Upper lobe of left lung (tissue), 6 donors: ENCODE results near the gene TMEM74B. TPM values are rescaled to one million over a fixed set of nuclear protein-coding genes. Genes with fewer than 3 reads are reported as not detected.
A peak's percentile ranks its signal among the peaks of the same experiment; 100 is the strongest.

Experiments
- ATAC-seq, 2 donors: fragments of 200-7000 bp; cut with Tn5 transposase; one replicate each; pipeline ENCODE4 v1.9.1; 2022; ENCODE audit warnings: mild to moderate bottlenecking in 2 of 2, moderate library complexity in 2 of 2; ENCODE audit not compliant: low FRiP score in 2 of 2
- DNase-seq, 2 donors: peaks; one replicate each; pipeline ENCODE4 v3.0.0-alpha.2; 2019 to 2020
- H3K27ac ChIP-seq, 4 donors: fragments of 200-600 bp; sonication (generic); one replicate each; pipeline ENCODE4 v1.5.1; 2016 to 2019
- H3K27me3 ChIP-seq, 4 donors: fragments of 200-600 bp; sonication (generic); one replicate each; pipeline ENCODE4 v1.5.1; 2017 to 2019
- H3K36me3 ChIP-seq, 4 donors: fragments of 200-600 bp; sonication (generic); one replicate each; pipeline ENCODE4 v1.5.1; 2016 to 2019
- H3K4me1 ChIP-seq, 4 donors: fragments of 200-600 bp; sonication (generic); one replicate each; pipeline ENCODE4 v1.5.1; 2018 to 2019
- H3K4me3 ChIP-seq, 4 donors: fragments of 200-600 bp; sonication (generic); one replicate each; pipeline ENCODE4 v1.5.1; 2017 to 2019; ENCODE audit warnings: mild to moderate bottlenecking in 2 of 4, moderate library complexity in 1 of 4
- H3K9me3 ChIP-seq, 4 donors: fragments of 200-600 bp; sonication (generic); one replicate each; pipeline ENCODE4 v1.5.1; 2018 to 2019
- CTCF ChIP-seq, 6 experiments: fragments of 450-650 bp in 4 of 6; fragments of 200-600 bp in 2 of 6; sonication (generic) in 2 of 6; IDR thresholded peaks; one replicate each; pipeline ENCODE4 v1.5.1; 2016 to 2019; ENCODE audit warnings: antibody characterized with exemption in 6 of 6
- EP300 ChIP-seq, 4 donors: sonication (generic); formaldehyde crosslinking; IDR thresholded peaks; one replicate each; pipeline ENCODE4 v1.5.1; 2017; ENCODE audit warnings: antibody characterized with exemption in 4 of 4, control low read depth in 2 of 4
- POLR2A ChIP-seq, 4 donors: fragments of 450-650 bp; IDR thresholded peaks; one replicate each; pipeline ENCODE4 v1.5.1; 2016 to 2017; ENCODE audit warnings: antibody characterized with exemption in 4 of 4, mild to moderate bottlenecking in 2 of 4
- POLR2AphosphoS5 ChIP-seq, 2 donors: sonication (generic); formaldehyde crosslinking; IDR thresholded peaks; one replicate each; pipeline ENCODE4 v1.5.1; 2017; ENCODE audit warnings: antibody characterized with exemption in 2 of 2
- WGBS, 2 donors: methylation state at CpG; one replicate each; pipeline ENCODE4 v1.1.5; 2017 to 2018; 5-methylcytosine and 5-hydroxymethylcytosine counted together
- total RNA-seq, 6 donors: library from RNA; depleted of rRNA in 4 of 6; stranded (reverse); fragments of >200 nt in 4 of 6; gene quantifications; one replicate each; pipeline versions ENCODE4 v1.1.0 to v1.2.1, GENCODE V29; 2016 to 2021
- donor health status: DM: no; HTN: no; CAD: no; lungs with moderate emphysema.
- donor health status: DM: no; HTN: yes; CAD: no; lungs with severe emphysema.

Gene TMEM74B
- total RNA-seq = 10 to 100 TPM in 5 of 6 donors, 1 to 10 TPM in 1; 9.3 to 85.9 (median 11.5) TPM

GRCh38 chr20:1184638-1185315, at the start of gene TMEM74B:
TMEM74B (minus strand) TSS chr20:1184981; CDS start chr20:1183801, 1,180 bp downstream.
- peaks cover 13 to 24% (median 20%) of the 10 kb centered on the region in 4 donors for H3K4me1 ChIP-seq
- no peaks in the 10 kb centered on the region for H3K9me3 ChIP-seq
- peaks cover 0 to 14% (median 0%) of the 10 kb centered on the region in 4 donors for H3K36me3 ChIP-seq
- peak within 1 kb of the TSS; percentile 50 to 69 (median 56) for H3K4me3 ChIP-seq
- WGBS, 2 donors = 7% methylated on average over 26 of the region's 76 CpGs; no CpG with 5 or more reads in 1 of the 2 donors
- peak within 1 kb of the TSS; percentile 48 to 81 (median 70) for H3K27ac ChIP-seq
- DNase-seq (peak in 1 of 2 donors; percentile 86), ATAC-seq (no peak)
- TF ChIP-seq POLR2A (IDR thresholded peaks at IDR 0.05) (no peak), EP300 (IDR thresholded peaks at IDR 0.05) (no peak), CTCF (IDR thresholded peaks at IDR 0.05) (no peak), POLR2AphosphoS5 (IDR thresholded peaks at IDR 0.05) (no peak)
- H3K27me3 ChIP-seq = peaks cover 0 to 16% (median 7%) of the 10 kb centered on the region in 4 donors

GRCh38 chr20:1232286-1233111, 47.7 kb upstream of the TMEM74B start:
- ATAC-seq (no peak), DNase-seq (no peak)
- no peaks in the 10 kb centered on the region for H3K9me3 ChIP-seq
- H3K4me1 ChIP-seq = no peaks in the 10 kb centered on the region
- H3K27ac ChIP-seq = no peak overlapping the region
- H3K36me3 ChIP-seq = no peaks in the 10 kb centered on the region
- H3K4me3 ChIP-seq = no peak overlapping the region
- no peak for TF ChIP-seq EP300 (IDR thresholded peaks at IDR 0.05)
- TF ChIP-seq POLR2A (IDR thresholded peaks at IDR 0.05) = no peak
- no peak for TF ChIP-seq CTCF (IDR thresholded peaks at IDR 0.05)
- no peak for TF ChIP-seq POLR2AphosphoS5 (IDR thresholded peaks at IDR 0.05)
- H3K27me3 ChIP-seq = peaks cover 0 to 1% (median 0%) of the 10 kb centered on the region in 4 donors
- WGBS, 2 donors = 78 to 86% methylated on average over 3 of the region's 3 CpGs

- Histone ChIP-seq H3K27ac (no peak overlapping the region), H3K36me3 (no peaks in the 10 kb centered on the region), H3K27me3 (peaks cover 0 to 15% (median 2%) of the 10 kb centered on the region in 4 donors), H3K9me3 (no peaks in the 10 kb centered on the region), H3K4me1 (peaks cover 7 to 22% (median 12%) of the 10 kb centered on the region in 4 donors), H3K4me3 (no peak overlapping the region)
- no peak for DNase-seq
- ATAC-seq = no peak
- no peak for TF ChIP-seq EP300 (IDR thresholded peaks at IDR 0.05)
- TF ChIP-seq CTCF (IDR thresholded peaks at IDR 0.05) = no peak
- no peak for TF ChIP-seq POLR2A (IDR thresholded peaks at IDR 0.05)
- no peak for TF ChIP-seq POLR2AphosphoS5 (IDR thresholded peaks at IDR 0.05)
- 88 to 91% methylated on average over 3 of the region's 3 CpGs for WGBS, 2 donors
Observed at GRCh38 chr20:1229541-1229940, 44.8 kb upstream of the TMEM74B start.

DNA sequence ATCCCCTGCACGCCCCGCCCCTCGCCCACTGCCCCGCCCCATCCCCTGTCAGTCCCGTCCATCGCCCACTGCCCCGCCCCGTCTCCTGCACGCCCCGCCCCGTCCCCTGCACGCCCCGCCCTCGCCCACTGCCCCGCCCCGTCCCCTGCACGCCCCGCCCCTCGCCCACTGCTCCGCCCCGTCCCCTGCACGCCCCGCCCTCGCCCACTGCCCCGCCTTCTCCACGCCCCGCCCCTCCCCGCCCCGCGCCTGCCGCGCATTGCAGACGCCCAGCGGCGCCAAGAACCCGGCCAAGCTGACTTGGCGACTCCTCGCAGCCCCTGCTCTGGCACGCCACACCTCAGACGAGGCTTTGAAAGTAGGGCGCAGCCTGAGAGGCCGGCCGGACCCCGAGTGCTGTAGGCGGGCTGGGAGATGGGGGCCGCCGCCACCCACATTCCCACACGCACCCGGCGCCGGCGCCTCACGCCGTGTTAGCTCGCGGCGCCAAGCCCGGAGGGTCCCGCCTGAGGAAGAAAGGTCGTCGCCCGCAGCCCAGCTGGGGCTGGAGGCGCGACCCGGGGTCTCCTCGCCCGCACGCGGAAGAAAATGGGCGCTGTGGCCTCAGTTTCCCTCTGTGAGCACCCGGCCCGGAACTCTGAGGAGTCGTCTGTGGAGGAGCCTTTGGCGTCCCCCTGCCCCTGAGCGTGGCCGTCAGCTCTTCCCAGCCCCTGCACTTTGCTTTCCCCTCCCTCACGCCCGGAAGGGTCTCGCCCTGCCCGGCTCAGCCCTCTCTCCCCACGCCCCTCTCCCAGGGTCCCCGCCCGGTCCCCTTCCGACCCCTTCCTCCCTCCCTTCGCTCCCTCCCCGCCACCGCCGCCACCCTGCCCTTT, 41.2 kb upstream of the TMEM74B start, which contains the start of gene RAD21L1:
Gene RAD21L1, plus strand, starts transcription at position 262 of the 872 bp plus-strand sequence. CDS start 2,410 bp downstream, outside the sequence.
- peak; percentile 84 to 95 for DNase-seq
- Histone ChIP-seq H3K4me3 (peak within 1 kb of the TSS; percentile 69 to 81 (median 78)), H3K36me3 (no peaks in the 10 kb centered on the region), H3K27me3 (peaks cover 0 to 15% (median 2%) of the 10 kb centered on the region in 4 donors), H3K27ac (peak within 1 kb of the TSS; percentile 28 to 81 (median 71)), H3K9me3 (no peaks in the 10 kb centered on the region), H3K4me1 (peaks cover 7 to 22% (median 12%) of the 10 kb centered on the region in 4 donors)
- TF ChIP-seq EP300 (IDR thresholded peaks at IDR 0.05) (no peak), POLR2A (IDR thresholded peaks at IDR 0.05) (peak in 1 of 4 donors; percentile 19), CTCF (IDR thresholded peaks at IDR 0.05) (no peak), POLR2AphosphoS5 (IDR thresholded peaks at IDR 0.05) (peak in 1 of 2 donors; percentile 53)
- ATAC-seq = peak; percentile 94 to 96
- 0 to 2% methylated on average over 6 to 20 of the region's 88 CpGs for WGBS, 2 donors
